BJ (cell line): ENCODE measurements around the gene BSG. TPM values are rescaled to one million over a fixed set of nuclear protein-coding genes. Genes with fewer than 3 reads are reported as not detected.
"Not testable (repeated sequence)": the region's sequence is repeated elsewhere in the genome, so short reads cannot be mapped to it uniquely, and the experiment has no call there.

Experiments
- CTCF ChIA-PET: fragments of 350-600 bp; formaldehyde crosslinking; extraction: SDS; loops from one replicate; lab custom pipeline; 2021; ENCODE audit warnings: antibody characterized with exemption, inconsistent platforms; lab: Yijun Ruan, JAX
- POLR2A ChIA-PET: fragments of 300-600 bp; sonication (Branson Sonifier 250); formaldehyde crosslinking; extraction: SDS; loops from one replicate; lab custom pipeline; 2021; ENCODE audit warnings: antibody characterized with exemption; lab: Charles Lee
- DNase-seq: peaks from one replicate; pipeline ENCODE4 v3.0.0-alpha.2; 2011; ENCODE audit warnings: low read depth
- H3K27me3 ChIP-seq: 2 replicates; pipeline ENCODE4 v1.6.0; 2011; ENCODE audit warnings: low read length; ENCODE audit not compliant: control insufficient read depth, insufficient read depth
- H3K36me3 ChIP-seq: 2 replicates; pipeline ENCODE4 v1.5.1; 2011; ENCODE audit warnings: low read length; ENCODE audit not compliant: control insufficient read depth, insufficient read depth
- H3K4me3 ChIP-seq: 2 replicates; pipeline ENCODE4 v1.5.1; 2011; ENCODE audit warnings: low read depth, mild to moderate bottlenecking, control low read depth, low read length
- CTCF ChIP-seq: IDR thresholded peaks from 2 replicates; pipeline ENCODE4 v1.5.1; 2011; ENCODE audit warnings: low read depth, mild to moderate bottlenecking, control low read depth, inconsistent platforms, low read length, moderate library complexity; ENCODE audit not compliant: insufficient read depth
- polyA plus RNA-seq: library from polyadenylated mRNA; depleted of rRNA; stranded (reverse); fragments of >200 nt; gene quantifications from 2 replicates; pipeline ENCODE4 v1.2.3, GENCODE V29; 2011

BSG gene
- polyA plus RNA-seq, 1 experiment, result 1,176 TPM

GRCh38 chr19:601310-601709 lies 28.9 kb downstream of the BSG start:
- DNase-seq, result no peak
- ChIA-PET POLR2A (no interaction called here), CTCF (interaction anchor here (0.9 kb wide), 1 partner anchor 13 kb away, joined by 3 read pairs; no protein-coding TSS in a partner anchor)
- no peaks in the 10 kb centered on the region for H3K36me3 ChIP-seq
- no peaks in the 10 kb centered on the region; the same call in 1 of the 2 replicates for H3K27me3 ChIP-seq
- no peak overlapping the region for H3K4me3 ChIP-seq
- TF ChIP-seq CTCF, result no peak

- CTCF ChIA-PET, result interaction anchor here (0.9 kb wide), 1 partner anchor 13 kb away, joined by 3 read pairs; no protein-coding TSS in a partner anchor
- no peak for TF ChIP-seq CTCF
- POLR2A ChIA-PET, result no interaction called here
- Histone ChIP-seq H3K36me3 (no peaks in the 10 kb centered on the region), H3K27me3 (no peaks in the 10 kb centered on the region), H3K4me3 (no peak overlapping the region)
- DNase-seq, result no peak
Measured at GRCh38 chr19:601790-602189, 29.4 kb downstream of the BSG start.

GRCh38 chr19:602391-603301 lies 30.2 kb downstream of the BSG start:
- no peaks in the 10 kb centered on the region for H3K27me3 ChIP-seq
- ChIA-PET POLR2A (no interaction called here), CTCF (no interaction called here)
- no peak overlapping the region for H3K4me3 ChIP-seq
- no peak for DNase-seq
- no peak for TF ChIP-seq CTCF
- no peaks in the 10 kb centered on the region for H3K36me3 ChIP-seq

- H3K36me3 ChIP-seq, CTCF ChIA-PET: not testable (repeated sequence)
Measured at GRCh38 chr19:603302-603639, 30.9 kb downstream of the BSG start.

GRCh38 chr19:603779-604178 lies 31.4 kb downstream of the BSG start:
- POLR2A ChIA-PET, CTCF ChIA-PET, DNase-seq, H3K36me3 ChIP-seq, H3K4me3 ChIP-seq, H3K27me3 ChIP-seq: not testable (repeated sequence)

More at GRCh38 chr19:603302-603639, 30.9 kb downstream of the BSG start:
- POLR2A ChIA-PET, H3K4me3 ChIP-seq, H3K27me3 ChIP-seq, DNase-seq: not testable (repeated sequence)

- ChIA-PET CTCF (no interaction called here), POLR2A (no interaction called here)
- no peaks in the 10 kb centered on the region for H3K27me3 ChIP-seq
- H3K4me3 ChIP-seq, result no peak overlapping the region
- DNase-seq, result no peak
- no peaks in the 10 kb centered on the region for H3K36me3 ChIP-seq
- no peak for TF ChIP-seq CTCF
Measured at GRCh38 chr19:604355-604754, 32.0 kb downstream of the BSG start.

GRCh38 chr19:605061-605971 lies 32.9 kb downstream of the BSG start:
- H3K4me3 ChIP-seq, POLR2A ChIA-PET, H3K36me3 ChIP-seq, CTCF ChIA-PET, H3K27me3 ChIP-seq, DNase-seq: not testable (repeated sequence)
